ENCODE results near the gene BTBD10.

BTBD10 gene

GRCh38 chr11:13462901-13463778, at the start of gene BTBD10:
TSS of gene BTBD10 (minus strand) at chr11:13463222. CDS start at chr11:13445124, 18,098 bp downstream.
- peak within 1 kb of the TSS; percentile 89 to 98 (median 94) for H3K4me3 ChIP-seq (ENCODE audit: low read depth in 1 of 5, low read length in 5 of 5)
- peak within 1 kb of the TSS; percentile 68 to 97 (median 93) for H3K9ac ChIP-seq (ENCODE audit: low read length in 5 of 5)
- peak within 1 kb of the TSS; percentile 71 for H3K27ac ChIP-seq (ENCODE audit: low read depth, low read length)
- no peaks in the 10 kb centered on the region for H3K9me3 ChIP-seq (ENCODE audit: control insufficient read depth in 5 of 5, low read length in 5 of 5)
- H3K27me3 ChIP-seq (ENCODE audit: control insufficient read depth in 5 of 5, insufficient read depth in 4 of 5, low read length in 5 of 5): no peaks in the 10 kb centered on the region
- H3K4me1 ChIP-seq (ENCODE audit: control insufficient read depth in 5 of 5, insufficient read depth in 5 of 5, low read length in 5 of 5): peaks cover 0 to 20% (median 19%) of the 10 kb centered on the region in 5 donors
- H3K36me3 ChIP-seq (ENCODE audit: control insufficient read depth in 5 of 5, insufficient read depth in 5 of 5, low read length in 5 of 5): peaks cover 0 to 4% (median 0%) of the 10 kb centered on the region in 5 donors

GRCh38 chr11:13503393-13503792, 40.4 kb upstream of the BTBD10 start:
- Histone ChIP-seq H3K9me3 (ENCODE audit: control insufficient read depth in 5 of 5, low read length in 5 of 5) (no peaks in the 10 kb centered on the region), H3K27ac (ENCODE audit: low read depth, low read length) (no peak overlapping the region), H3K4me3 (ENCODE audit: low read depth in 1 of 5, low read length in 5 of 5) (no peak overlapping the region), H3K4me1 (ENCODE audit: control insufficient read depth in 5 of 5, insufficient read depth in 5 of 5, low read length in 5 of 5) (no peaks in the 10 kb centered on the region), H3K36me3 (ENCODE audit: control insufficient read depth in 5 of 5, insufficient read depth in 5 of 5, low read length in 5 of 5) (no peaks in the 10 kb centered on the region), H3K9ac (ENCODE audit: low read length in 5 of 5) (no peak overlapping the region), H3K27me3 (ENCODE audit: control insufficient read depth in 5 of 5, insufficient read depth in 4 of 5, low read length in 5 of 5) (no peaks in the 10 kb centered on the region)

- H3K9me3 ChIP-seq (ENCODE audit: control insufficient read depth in 5 of 5, low read length in 5 of 5): peaks cover 0 to 3% (median 0%) of the 10 kb centered on the region in 5 donors
- no peaks in the 10 kb centered on the region for H3K4me1 ChIP-seq (ENCODE audit: control insufficient read depth in 5 of 5, insufficient read depth in 5 of 5, low read length in 5 of 5)
- no peak overlapping the region for H3K4me3 ChIP-seq (ENCODE audit: low read depth in 1 of 5, low read length in 5 of 5)
- H3K27me3 ChIP-seq (ENCODE audit: control insufficient read depth in 5 of 5, insufficient read depth in 4 of 5, low read length in 5 of 5): no peaks in the 10 kb centered on the region
- H3K27ac ChIP-seq (ENCODE audit: low read depth, low read length): no peak overlapping the region
- no peaks in the 10 kb centered on the region for H3K36me3 ChIP-seq (ENCODE audit: control insufficient read depth in 5 of 5, insufficient read depth in 5 of 5, low read length in 5 of 5)
- H3K9ac ChIP-seq (ENCODE audit: low read length in 5 of 5): no peak overlapping the region
Observed at GRCh38 chr11:13502492-13502891, 39.5 kb upstream of the BTBD10 start.

- Histone ChIP-seq H3K9ac (ENCODE audit: low read length in 5 of 5) (no peak within 1 kb of the TSS), H3K27me3 (ENCODE audit: control insufficient read depth in 5 of 5, insufficient read depth in 4 of 5, low read length in 5 of 5) (peaks cover 0 to 3% (median 0%) of the 10 kb centered on the region in 5 donors), H3K9me3 (ENCODE audit: control insufficient read depth in 5 of 5, low read length in 5 of 5) (peaks cover 0 to 3% (median 0%) of the 10 kb centered on the region in 5 donors), H3K27ac (ENCODE audit: low read depth, low read length) (no peak within 1 kb of the TSS), H3K36me3 (ENCODE audit: control insufficient read depth in 5 of 5, insufficient read depth in 5 of 5, low read length in 5 of 5) (no peaks in the 10 kb centered on the region), H3K4me3 (ENCODE audit: low read depth in 1 of 5, low read length in 5 of 5) (no peak within 1 kb of the TSS), H3K4me1 (ENCODE audit: control insufficient read depth in 5 of 5, insufficient read depth in 5 of 5, low read length in 5 of 5) (no peaks in the 10 kb centered on the region)
Observed at GRCh38 chr11:13495929-13496328, 32.9 kb upstream of the BTBD10 start, which contains the start of gene PTH. TSS of gene PTH (minus strand) at chr11:13495997. CDS start at chr11:13492855, 3,142 bp downstream.

GRCh38 chr11:13494051-13494450, 31.0 kb upstream of the BTBD10 start:
- no peak overlapping the region for H3K27ac ChIP-seq (ENCODE audit: low read depth, low read length)
- peaks cover 0 to 3% (median 0%) of the 10 kb centered on the region in 5 donors for H3K9me3 ChIP-seq (ENCODE audit: control insufficient read depth in 5 of 5, low read length in 5 of 5)
- H3K4me1 ChIP-seq (ENCODE audit: control insufficient read depth in 5 of 5, insufficient read depth in 5 of 5, low read length in 5 of 5): no peaks in the 10 kb centered on the region
- H3K4me3 ChIP-seq (ENCODE audit: low read depth in 1 of 5, low read length in 5 of 5): no peak overlapping the region
- no peak overlapping the region for H3K9ac ChIP-seq (ENCODE audit: low read length in 5 of 5)
- peaks cover 0 to 3% (median 0%) of the 10 kb centered on the region in 5 donors for H3K27me3 ChIP-seq (ENCODE audit: control insufficient read depth in 5 of 5, insufficient read depth in 4 of 5, low read length in 5 of 5)
- no peaks in the 10 kb centered on the region for H3K36me3 ChIP-seq (ENCODE audit: control insufficient read depth in 5 of 5, insufficient read depth in 5 of 5, low read length in 5 of 5)

GRCh38 chr11:13487661-13488030, 24.6 kb upstream of the BTBD10 start:
- Histone ChIP-seq H3K9me3 (ENCODE audit: control insufficient read depth in 5 of 5, low read length in 5 of 5) (no peaks in the 10 kb centered on the region), H3K9ac (ENCODE audit: low read length in 5 of 5) (peak overlapping the region in 1 of 5 donors; percentile 14), H3K4me3 (ENCODE audit: low read depth in 1 of 5, low read length in 5 of 5) (peak overlapping the region in 4 of 5 donors; percentile 43 to 67 (median 46)), H3K4me1 (ENCODE audit: control insufficient read depth in 5 of 5, insufficient read depth in 5 of 5, low read length in 5 of 5) (no peaks in the 10 kb centered on the region), H3K27ac (ENCODE audit: low read depth, low read length) (no peak overlapping the region), H3K27me3 (ENCODE audit: control insufficient read depth in 5 of 5, insufficient read depth in 4 of 5, low read length in 5 of 5) (no peaks in the 10 kb centered on the region), H3K36me3 (ENCODE audit: control insufficient read depth in 5 of 5, insufficient read depth in 5 of 5, low read length in 5 of 5) (no peaks in the 10 kb centered on the region)

GRCh38 chr11:13486926-13487660, 24.1 kb upstream of the BTBD10 start:
- H3K9ac ChIP-seq (ENCODE audit: low read length in 5 of 5): peak overlapping the region in 1 of 5 donors; percentile 14
- no peaks in the 10 kb centered on the region for H3K27me3 ChIP-seq (ENCODE audit: control insufficient read depth in 5 of 5, insufficient read depth in 4 of 5, low read length in 5 of 5)
- no peak overlapping the region for H3K27ac ChIP-seq (ENCODE audit: low read depth, low read length)
- no peaks in the 10 kb centered on the region for H3K4me1 ChIP-seq (ENCODE audit: control insufficient read depth in 5 of 5, insufficient read depth in 5 of 5, low read length in 5 of 5)
- H3K36me3 ChIP-seq (ENCODE audit: control insufficient read depth in 5 of 5, insufficient read depth in 5 of 5, low read length in 5 of 5): no peaks in the 10 kb centered on the region
- no peaks in the 10 kb centered on the region for H3K9me3 ChIP-seq (ENCODE audit: control insufficient read depth in 5 of 5, low read length in 5 of 5)
- peak overlapping the region; percentile 43 to 67 (median 49) for H3K4me3 ChIP-seq (ENCODE audit: low read depth in 1 of 5, low read length in 5 of 5)

GRCh38 chr11:13480198-13480597, 17.2 kb upstream of the BTBD10 start:
- H3K4me1 ChIP-seq (ENCODE audit: control insufficient read depth in 5 of 5, insufficient read depth in 5 of 5, low read length in 5 of 5): no peaks in the 10 kb centered on the region
- H3K36me3 ChIP-seq (ENCODE audit: control insufficient read depth in 5 of 5, insufficient read depth in 5 of 5, low read length in 5 of 5): no peaks in the 10 kb centered on the region
- no peak overlapping the region for H3K27ac ChIP-seq (ENCODE audit: low read depth, low read length)
- no peaks in the 10 kb centered on the region for H3K9me3 ChIP-seq (ENCODE audit: control insufficient read depth in 5 of 5, low read length in 5 of 5)
- no peak overlapping the region for H3K9ac ChIP-seq (ENCODE audit: low read length in 5 of 5)
- peaks cover 0 to 7% (median 0%) of the 10 kb centered on the region in 5 donors for H3K27me3 ChIP-seq (ENCODE audit: control insufficient read depth in 5 of 5, insufficient read depth in 4 of 5, low read length in 5 of 5)
- H3K4me3 ChIP-seq (ENCODE audit: low read depth in 1 of 5, low read length in 5 of 5): no peak overlapping the region

GRCh38 chr11:13479688-13480087, 16.7 kb upstream of the BTBD10 start:
- H3K9me3 ChIP-seq (ENCODE audit: control insufficient read depth in 5 of 5, low read length in 5 of 5): no peaks in the 10 kb centered on the region
- no peaks in the 10 kb centered on the region for H3K36me3 ChIP-seq (ENCODE audit: control insufficient read depth in 5 of 5, insufficient read depth in 5 of 5, low read length in 5 of 5)
- peaks cover 0 to 7% (median 0%) of the 10 kb centered on the region in 5 donors for H3K27me3 ChIP-seq (ENCODE audit: control insufficient read depth in 5 of 5, insufficient read depth in 4 of 5, low read length in 5 of 5)
- no peak overlapping the region for H3K4me3 ChIP-seq (ENCODE audit: low read depth in 1 of 5, low read length in 5 of 5)
- no peak overlapping the region for H3K9ac ChIP-seq (ENCODE audit: low read length in 5 of 5)
- H3K27ac ChIP-seq (ENCODE audit: low read depth, low read length): no peak overlapping the region
- no peaks in the 10 kb centered on the region for H3K4me1 ChIP-seq (ENCODE audit: control insufficient read depth in 5 of 5, insufficient read depth in 5 of 5, low read length in 5 of 5)

GRCh38 chr11:13475091-13475490, 12.1 kb upstream of the BTBD10 start:
- no peak overlapping the region for H3K9ac ChIP-seq (ENCODE audit: low read length in 5 of 5)
- H3K27me3 ChIP-seq (ENCODE audit: control insufficient read depth in 5 of 5, insufficient read depth in 4 of 5, low read length in 5 of 5): peaks cover 0 to 4% (median 0%) of the 10 kb centered on the region in 5 donors
- no peak overlapping the region for H3K27ac ChIP-seq (ENCODE audit: low read depth, low read length)
- no peaks in the 10 kb centered on the region for H3K9me3 ChIP-seq (ENCODE audit: control insufficient read depth in 5 of 5, low read length in 5 of 5)
- H3K4me3 ChIP-seq (ENCODE audit: low read depth in 1 of 5, low read length in 5 of 5): no peak overlapping the region
- no peaks in the 10 kb centered on the region for H3K36me3 ChIP-seq (ENCODE audit: control insufficient read depth in 5 of 5, insufficient read depth in 5 of 5, low read length in 5 of 5)
- H3K4me1 ChIP-seq (ENCODE audit: control insufficient read depth in 5 of 5, insufficient read depth in 5 of 5, low read length in 5 of 5): no peaks in the 10 kb centered on the region
